C4-2B (cell line): ENCODE data around the gene SMIM3.

Source experiments
- ZFX ChIP-seq: fragments of 450-650 bp; IDR thresholded peaks from 2 replicates; pipeline ENCODE4 v1.6.1; 2017
- TF ChIP-seq, protein P1 (sequence below): fragments of 450-650 bp; conservative IDR thresholded peaks from 2 replicates; pipeline ENCODE4 v1.5.1; 2017; ENCODE audit warnings: mild to moderate bottlenecking

DNA sequence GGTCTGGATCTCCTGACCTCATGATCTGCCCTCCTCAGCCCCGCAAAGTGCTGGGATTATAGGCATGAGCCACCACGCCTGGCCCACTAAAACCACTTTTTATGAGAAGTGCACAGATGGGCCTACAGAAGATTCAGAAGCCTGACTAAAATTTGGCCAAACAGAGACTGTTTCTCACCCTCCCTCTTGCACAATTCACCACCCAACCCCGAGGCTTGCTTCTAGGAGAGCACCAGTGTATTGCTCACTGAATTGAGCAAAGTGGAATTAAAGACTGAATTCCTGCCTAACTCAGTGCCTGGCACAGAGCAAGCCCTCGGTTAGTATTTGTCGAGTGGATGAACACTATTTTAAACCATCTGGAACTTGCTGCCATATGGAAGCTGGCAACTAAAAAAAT, 16.3 kb upstream of the SMIM3 start:
- TF ChIP-seq, protein P1, sequence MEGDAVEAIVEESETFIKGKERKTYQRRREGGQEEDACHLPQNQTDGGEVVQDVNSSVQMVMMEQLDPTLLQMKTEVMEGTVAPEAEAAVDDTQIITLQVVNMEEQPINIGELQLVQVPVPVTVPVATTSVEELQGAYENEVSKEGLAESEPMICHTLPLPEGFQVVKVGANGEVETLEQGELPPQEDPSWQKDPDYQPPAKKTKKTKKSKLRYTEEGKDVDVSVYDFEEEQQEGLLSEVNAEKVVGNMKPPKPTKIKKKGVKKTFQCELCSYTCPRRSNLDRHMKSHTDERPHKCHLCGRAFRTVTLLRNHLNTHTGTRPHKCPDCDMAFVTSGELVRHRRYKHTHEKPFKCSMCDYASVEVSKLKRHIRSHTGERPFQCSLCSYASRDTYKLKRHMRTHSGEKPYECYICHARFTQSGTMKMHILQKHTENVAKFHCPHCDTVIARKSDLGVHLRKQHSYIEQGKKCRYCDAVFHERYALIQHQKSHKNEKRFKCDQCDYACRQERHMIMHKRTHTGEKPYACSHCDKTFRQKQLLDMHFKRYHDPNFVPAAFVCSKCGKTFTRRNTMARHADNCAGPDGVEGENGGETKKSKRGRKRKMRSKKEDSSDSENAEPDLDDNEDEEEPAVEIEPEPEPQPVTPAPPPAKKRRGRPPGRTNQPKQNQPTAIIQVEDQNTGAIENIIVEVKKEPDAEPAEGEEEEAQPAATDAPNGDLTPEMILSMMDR: no peak
- no peak for TF ChIP-seq ZFX
